Activated CD4-positive, alpha-beta T cell treated with anti-CD3 and anti-CD28 coated beads, Interleukin-2, Interleukin-4, amounts not matched to agents 100 ng/mL and 50 ng/mL, durations not matched to agents 16 hours and 8 hours (primary cell): Measurements from ENCODE around the gene CFAP119.

Experiments
- DNase-seq: peaks from one replicate; pipeline ENCODE4 v3.0.0-alpha.2; 2020; ENCODE audit warnings: low spot score

Gene CFAP119

GRCh38 chr16:30710971-30711370, 50.9 kb downstream of the CFAP119 start:
- DNase-seq: no peak
